GM18907 (cell line): ENCODE data around the gene TMEM167B.
A peak's percentile ranks its signal among the peaks of the same experiment; 100 is the strongest.
"Not testable (repeated sequence)": the region's sequence is repeated elsewhere in the genome, so short reads cannot be mapped to it uniquely, and the experiment has no call there.

Experiments used
- ATAC-seq: cut with Tn5 transposase; IDR thresholded peaks from one replicate; pipeline ENCODE4 v1.9.1; 2021; ENCODE audit warnings: mild to moderate bottlenecking, moderate library complexity; ENCODE audit not compliant: unreplicated experiment

The TMEM167B gene

GRCh38 chr1:109090196-109091077, at the start of gene TMEM167B:
Gene TMEM167B (plus strand): TSS chr1:109090764. CDS start chr1:109090873, 109 bp downstream.
- ATAC-seq = peak; percentile 92

DNA sequence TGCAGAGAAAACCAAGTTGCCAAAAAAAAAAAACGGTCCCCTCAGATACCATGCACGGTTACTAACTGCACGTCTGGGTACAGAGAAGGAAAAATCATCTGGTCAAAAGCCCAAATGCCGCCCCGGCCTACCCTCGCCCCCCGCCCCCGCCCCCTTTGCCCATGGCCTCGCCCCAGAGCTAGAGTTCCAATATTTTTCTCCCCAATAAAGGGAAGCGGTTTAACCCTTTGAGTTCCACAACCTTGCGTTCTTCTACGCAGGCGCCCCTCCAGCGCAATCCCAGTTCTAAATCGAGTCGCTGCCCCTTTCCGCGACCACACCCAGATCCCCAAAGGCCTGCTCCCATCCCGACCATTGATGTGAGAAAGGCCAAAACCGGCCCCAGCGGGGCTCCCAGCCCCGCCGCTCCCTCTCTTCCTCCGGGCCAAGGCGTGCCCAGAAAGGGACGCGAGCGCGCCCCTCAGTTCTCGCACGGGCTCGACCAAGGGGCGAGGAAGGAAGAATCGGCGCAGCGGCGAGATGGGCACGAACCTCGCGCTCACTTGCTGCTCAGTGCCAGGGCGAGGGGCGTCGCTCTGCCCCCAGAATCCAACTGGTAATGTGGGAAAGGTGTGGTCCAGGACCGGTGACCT, 49.5 kb upstream of the TMEM167B start:
- peak; percentile 43 for ATAC-seq

GRCh38 chr1:109041621-109042468, 48.7 kb upstream of the TMEM167B start, which contains the start of gene WDR47:
Gene WDR47 (minus strand): TSS chr1:109042102. CDS start chr1:109023512, 18,590 bp downstream.
- peak; percentile 96 for ATAC-seq

DNA sequence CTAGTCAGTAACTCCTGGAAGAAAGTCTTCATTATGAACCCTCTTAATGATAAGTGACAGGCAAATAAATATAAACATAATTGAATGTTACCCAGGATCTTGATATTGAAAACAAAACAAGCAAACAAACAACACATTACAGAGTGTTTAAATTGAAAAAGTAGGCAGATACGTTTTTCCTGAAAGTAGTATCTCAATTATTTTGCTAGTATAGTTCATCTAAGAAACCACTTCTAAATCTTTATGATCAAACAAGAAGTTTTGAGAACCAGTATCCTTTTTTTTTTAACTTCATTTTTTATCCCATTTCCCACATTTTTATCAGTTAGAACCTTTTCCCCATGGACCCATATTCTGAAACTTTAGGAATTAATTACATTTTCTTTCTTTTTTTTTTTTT, 45.0 kb upstream of the TMEM167B start:
- ATAC-seq = no peak

DNA sequence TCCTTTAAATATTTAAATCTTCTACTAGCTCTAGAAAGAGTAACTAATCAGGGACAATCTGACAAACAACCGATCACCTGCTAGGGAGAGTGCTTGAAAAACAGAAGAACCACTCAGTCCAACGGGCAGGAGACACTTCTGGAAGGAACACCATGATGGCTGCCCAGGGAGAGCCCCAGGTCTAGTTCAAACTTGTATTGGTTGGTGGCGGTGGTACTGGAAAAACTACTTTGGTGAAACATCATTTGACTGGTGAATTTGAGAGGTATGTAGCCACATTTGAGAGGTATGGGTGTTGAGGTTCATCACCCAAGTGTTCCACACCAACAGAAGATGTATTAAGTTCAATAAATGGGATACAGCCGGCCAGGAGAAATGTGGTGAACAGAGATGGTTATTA, 43.9 kb upstream of the TMEM167B start:
- ATAC-seq = no peak

DNA sequence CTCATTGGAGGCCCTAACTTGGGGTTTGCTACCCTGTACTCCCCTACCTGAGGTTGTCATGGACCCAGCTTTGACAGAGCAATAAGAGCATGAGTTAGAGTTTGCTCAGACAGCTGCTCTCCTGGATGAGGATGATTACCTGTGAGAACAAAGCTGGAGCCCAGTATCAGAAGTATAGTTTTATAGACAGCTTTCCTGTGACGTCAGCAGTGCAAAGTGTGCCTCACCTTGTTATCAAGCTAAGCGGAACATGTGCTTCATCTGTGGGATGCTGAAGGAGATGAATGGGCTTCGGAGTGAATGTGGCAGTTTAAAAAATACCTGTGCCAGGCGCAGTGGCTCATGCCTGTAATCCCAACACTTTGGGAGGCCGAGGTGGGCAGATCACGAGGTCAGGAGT, 43.2 kb upstream of the TMEM167B start:
- no peak for ATAC-seq

DNA sequence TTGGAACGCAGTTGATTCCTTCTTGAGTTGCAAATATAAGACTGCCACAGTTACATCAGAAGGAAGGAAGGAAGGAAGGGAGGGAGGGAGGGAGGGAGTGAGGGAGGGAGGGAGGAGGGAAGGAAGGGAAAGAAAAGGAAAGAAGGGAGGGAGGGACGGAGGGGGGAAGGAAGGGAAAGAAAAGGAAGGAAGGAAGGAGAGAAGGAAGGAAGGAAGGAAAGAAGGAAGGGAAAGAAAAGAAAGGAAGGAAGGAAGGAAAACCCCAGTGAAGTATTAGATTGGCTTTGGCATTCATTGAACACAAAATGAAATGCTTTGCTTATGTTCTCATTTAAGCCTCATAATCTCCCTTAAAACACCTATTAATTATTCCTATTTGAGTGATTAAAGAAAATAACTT, 42.2 kb upstream of the TMEM167B start:
- ATAC-seq = no peak

- ATAC-seq = no peak
Measured at GRCh38 chr1:109050228-109050995, 40.2 kb upstream of the TMEM167B start.

GRCh38 chr1:109052145-109052544, 38.4 kb upstream of the TMEM167B start:
- not testable (repeated sequence) for ATAC-seq

DNA sequence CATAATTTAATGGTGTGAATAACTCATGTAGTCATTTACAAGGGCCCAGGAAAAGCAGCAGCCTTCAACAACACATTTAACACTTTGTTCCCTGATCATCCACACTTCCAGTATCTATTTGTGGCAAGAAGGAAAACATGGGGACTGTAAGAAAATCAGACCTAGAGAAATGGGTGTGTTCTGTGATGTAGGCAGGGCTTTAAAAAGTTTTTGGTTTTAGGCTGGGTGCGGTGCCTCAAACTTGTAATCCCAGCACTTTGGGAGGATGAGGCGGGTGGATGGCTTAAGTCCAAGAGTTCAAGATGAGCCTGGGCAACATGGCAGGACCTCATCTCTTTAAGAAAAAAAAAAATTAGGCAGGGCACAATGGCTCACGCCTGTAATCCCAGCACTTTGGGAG, 34.5 kb upstream of the TMEM167B start:
- no peak for ATAC-seq

- no peak for ATAC-seq
Measured at GRCh38 chr1:109059026-109059425, 31.5 kb upstream of the TMEM167B start.

GRCh38 chr1:109060707-109061106, 29.9 kb upstream of the TMEM167B start:
- no peak for ATAC-seq

- ATAC-seq = no peak
Measured at GRCh38 chr1:109061183-109061582, 29.4 kb upstream of the TMEM167B start.

DNA sequence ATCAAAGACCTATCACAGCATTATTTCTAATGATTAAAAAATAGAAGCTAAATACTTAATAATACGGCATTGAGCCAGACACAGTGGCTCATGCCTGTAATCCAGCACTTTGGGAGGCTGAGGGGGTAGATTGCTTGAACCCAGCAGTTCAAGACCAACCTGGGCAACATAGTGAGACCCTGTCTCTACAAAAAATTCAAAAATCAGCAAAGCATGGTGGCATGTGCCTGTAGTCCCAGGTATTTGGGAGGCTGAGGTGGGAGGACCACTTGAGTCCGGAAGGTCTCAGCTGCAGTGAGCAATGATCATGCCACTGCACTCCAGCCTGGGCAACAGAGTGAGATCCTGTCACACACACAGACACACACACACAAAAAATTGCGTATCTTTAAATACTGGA, 25.4 kb upstream of the TMEM167B start:
- ATAC-seq = no peak

DNA sequence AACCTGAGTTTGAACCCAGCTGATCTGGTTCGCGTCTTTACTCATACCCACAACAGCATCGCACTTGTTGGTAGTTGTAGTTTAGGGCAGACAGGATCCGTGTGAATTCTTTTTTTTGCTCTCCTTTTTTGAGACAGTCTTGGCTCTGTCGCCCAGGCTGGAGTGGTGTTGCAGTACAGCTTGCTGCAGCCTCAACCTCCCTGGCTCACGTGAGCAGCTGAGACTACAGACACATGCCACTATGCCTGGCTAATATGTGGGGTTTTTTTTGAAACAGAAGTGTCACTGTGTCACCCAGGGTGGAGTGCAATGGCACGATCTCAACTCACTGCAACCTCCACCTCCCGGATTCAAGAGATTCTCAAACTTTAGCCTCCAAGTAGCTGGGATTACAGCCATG, 22.7 kb upstream of the TMEM167B start:
- no peak for ATAC-seq

DNA sequence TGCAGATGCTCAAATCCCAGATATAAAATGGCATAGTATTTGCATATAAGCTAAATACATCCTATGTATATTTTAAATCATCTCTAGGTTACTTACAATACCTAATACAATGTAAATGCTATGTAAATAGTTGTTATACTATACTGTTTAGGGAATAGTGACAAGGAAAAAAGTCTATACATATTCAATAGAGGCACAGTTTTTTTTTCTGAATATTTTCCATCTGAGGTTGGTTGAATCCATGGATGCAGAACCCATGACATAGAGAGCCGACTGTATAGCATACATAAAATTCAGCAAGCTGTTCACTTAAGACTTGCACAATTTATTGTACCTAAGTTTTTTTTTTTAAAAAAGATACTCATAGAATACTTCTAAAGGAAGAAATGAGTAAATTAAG, 21.3 kb upstream of the TMEM167B start:
- no peak for ATAC-seq

DNA sequence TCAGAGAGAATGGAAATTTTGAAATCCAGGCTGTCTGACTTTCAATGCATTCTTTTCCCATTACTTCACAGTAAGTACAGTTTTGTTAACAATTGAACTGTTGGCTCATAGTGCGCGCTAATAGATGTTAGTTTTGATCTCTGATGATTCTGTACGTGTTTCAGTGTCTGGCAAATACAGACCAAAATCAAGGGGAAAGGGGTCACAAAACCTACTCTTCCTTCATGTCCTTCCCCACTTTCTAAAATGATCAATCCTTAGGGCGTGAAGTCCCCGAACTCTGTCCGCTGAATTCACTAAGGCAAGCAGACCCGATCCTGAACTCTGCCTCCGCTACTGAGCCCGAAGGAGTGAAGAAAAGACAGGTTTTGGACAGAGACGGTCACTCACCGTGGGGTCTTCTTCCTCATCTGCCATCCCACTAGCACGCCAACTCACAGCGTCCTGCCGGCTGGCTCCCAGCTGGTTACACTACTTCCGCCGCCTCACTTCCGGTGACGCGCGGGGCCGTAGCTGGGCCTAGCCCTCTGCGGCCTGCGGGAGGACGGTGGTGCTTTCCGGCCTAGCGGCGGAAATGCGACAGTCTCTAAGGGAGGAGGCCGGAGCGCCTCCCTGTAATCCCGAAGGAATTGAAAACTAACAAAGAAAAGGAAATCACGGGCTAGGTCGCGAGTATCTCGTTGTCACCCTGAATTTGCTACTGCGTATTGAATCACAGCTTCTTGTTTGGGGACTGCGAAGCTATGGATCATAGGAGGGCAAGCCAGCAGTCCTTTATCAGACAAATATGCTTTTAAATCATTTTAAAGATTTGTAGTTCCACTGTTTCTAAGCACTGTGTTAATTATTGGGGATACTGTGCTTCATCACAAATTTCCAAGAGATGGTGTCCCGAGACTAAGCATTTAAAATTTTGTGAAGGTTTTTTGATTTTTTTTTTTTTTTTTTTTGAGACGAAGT, 14.8 kb upstream of the TMEM167B start, which contains the start of gene TAF13:
Gene TAF13 (minus strand): TSS at position 473 of the 960 bp plus-strand sequence. CDS start 56 bp downstream, at position 417.
- ATAC-seq = peak; percentile 97

DNA sequence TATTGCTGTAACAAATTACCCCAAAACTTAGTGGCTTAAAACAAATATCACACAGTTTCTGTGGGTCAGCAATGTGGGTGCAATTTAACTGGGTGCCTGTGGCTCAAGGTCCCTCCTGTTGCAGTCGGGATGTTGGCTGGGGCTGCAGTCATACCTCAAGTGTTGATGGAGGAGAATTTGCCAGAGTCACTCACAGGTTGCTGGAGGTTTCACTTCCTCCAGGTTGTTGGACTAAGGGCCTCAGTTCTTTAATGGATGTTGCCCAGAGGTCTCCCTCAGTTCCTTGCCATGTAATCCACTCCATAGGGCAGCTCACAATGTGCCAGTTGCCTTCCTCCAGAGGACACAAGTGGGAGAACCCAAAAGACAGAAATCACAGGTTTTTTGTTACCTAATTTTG, 12.2 kb upstream of the TMEM167B start:
- ATAC-seq = no peak

- no peak for ATAC-seq
Measured at GRCh38 chr1:109079240-109079622, 11.3 kb upstream of the TMEM167B start.
